GM23338 (cell line): Measurements from ENCODE around the gene TARBP1. TPM values are rescaled to one million over a fixed set of nuclear protein-coding genes. Genes with fewer than 3 reads are reported as not detected.

ENCODE experiments used
- ATAC-seq: fragments of 200-7000 bp; cut with Tn5 transposase; 3 replicates; pipeline ENCODE4 v1.9.1; 2020
- DNase-seq: peaks from one replicate; pipeline ENCODE4 v3.0.0-alpha.2; 2015; ENCODE audit warnings: low spot score
- H2AFZ ChIP-seq: fragments of 200-600 bp; sonication (generic); 2 replicates; pipeline ENCODE4 v1.8.0; 2016; ENCODE audit warnings: antibody characterized with exemption, mild to moderate bottlenecking, moderate library complexity
- H3F3A ChIP-seq: fragments of 200-600 bp; sonication (generic); replicated peaks from 2 replicates; pipeline ENCODE4 v1.8.0; 2017; ENCODE audit warnings: antibody characterized with exemption, mixed run types, low read depth
- H3K27ac ChIP-seq: fragments of 200-600 bp; sonication (generic); 2 replicates; pipeline ENCODE4 v1.6.1; 2016; ENCODE audit warnings: low read depth
- H3K27me3 ChIP-seq: fragments of 200-600 bp; sonication (generic); 2 replicates; pipeline ENCODE4 v1.8.0; 2016; ENCODE audit warnings: mild to moderate bottlenecking, mixed run types, moderate library complexity; ENCODE audit not compliant: insufficient read depth
- H3K36me3 ChIP-seq: fragments of 200-600 bp; sonication (generic); 2 replicates; pipeline ENCODE4 v1.8.0; 2016; ENCODE audit warnings: mild to moderate bottlenecking; ENCODE audit not compliant: insufficient read depth
- H3K4me1 ChIP-seq: fragments of 200-600 bp; sonication (generic); 2 replicates; pipeline ENCODE4 v1.8.0; 2016; ENCODE audit warnings: mild to moderate bottlenecking, moderate library complexity; ENCODE audit not compliant: insufficient read depth
- H3K4me2 ChIP-seq: fragments of 200-600 bp; sonication (generic); 2 replicates; pipeline ENCODE4 v1.7.1; 2017; ENCODE audit warnings: mixed run types
- H3K4me3 ChIP-seq: fragments of 200-600 bp; sonication (generic); 2 replicates; pipeline ENCODE4 v1.6.1; 2016; ENCODE audit warnings: mixed run types
- H3K79me2 ChIP-seq: fragments of 200-600 bp; sonication (generic); replicated peaks from 2 replicates; pipeline ENCODE4 v1.8.0; 2017; ENCODE audit warnings: mild to moderate bottlenecking; ENCODE audit not compliant: insufficient read depth
- H3K9me2 ChIP-seq: fragments of 200-600 bp; sonication (generic); 2 replicates; pipeline ENCODE4 v1.8.0; 2017; ENCODE audit not compliant: insufficient read depth
- H4K20me1 ChIP-seq: fragments of 200-600 bp; sonication (generic); replicated peaks from 2 replicates; pipeline ENCODE4 v1.8.0; 2017; ENCODE audit warnings: mild to moderate bottlenecking; ENCODE audit not compliant: insufficient read depth
- H3K27ac Mint-ChIP-seq: 2 replicates; pipeline ENCODE4 v1.8.0; 2020; ENCODE audit warnings: inconsistent platforms, mild to moderate bottlenecking, moderate library complexity, mixed read lengths
- H3K27me3 Mint-ChIP-seq: 3 replicates; pipeline ENCODE4 v1.8.0; 2022; ENCODE audit warnings: low read depth, mild to moderate bottlenecking, moderate library complexity, mixed read lengths, inconsistent platforms; ENCODE audit not compliant: insufficient read depth, poor library complexity
- H3K36me3 Mint-ChIP-seq: 3 replicates; pipeline ENCODE4 v1.8.0; 2021; ENCODE audit warnings: low read depth, mild to moderate bottlenecking, inconsistent platforms, moderate library complexity, mixed read lengths
- H3K4me1 Mint-ChIP-seq: 3 replicates; pipeline ENCODE4 v1.8.0; 2020; ENCODE audit warnings: mild to moderate bottlenecking, inconsistent platforms, mixed read lengths
- H3K4me3 Mint-ChIP-seq: 3 replicates; pipeline ENCODE4 v1.8.0; 2021; ENCODE audit warnings: moderate library complexity, mild to moderate bottlenecking, inconsistent platforms, mixed read lengths
- H3K9me3 Mint-ChIP-seq: 3 replicates; pipeline ENCODE4 v1.8.0; 2020; ENCODE audit warnings: moderate library complexity, mild to moderate bottlenecking, inconsistent platforms, mixed read lengths
- CREB1 ChIP-seq: fragments of 250-450 bp; sonication (Bioruptor Pico); IDR thresholded peaks from 2 replicates; pipeline ENCODE4 v1.5.0; 2020; ENCODE audit warnings: low read depth, mild to moderate bottlenecking, moderate library complexity
- CTCF ChIP-seq, 2 experiments: fragments of 200-600 bp in 1 of 2; sonication (generic) in 1 of 2; conservative IDR thresholded peaks; 2 replicates each; pipeline versions ENCODE4 v1.5.1 to v1.6.1; 2016 to 2017; ENCODE audit warnings: antibody characterized with exemption in 2 of 2, low read depth in 2 of 2, mild to moderate bottlenecking in 2 of 2, moderate library complexity in 1 of 2
- NANOG ChIP-seq: IDR thresholded peaks from 2 replicates; pipeline ENCODE4 v1.6.1; 2016; ENCODE audit warnings: antibody characterized with exemption, borderline replicate concordance
- POLR2AphosphoS5 ChIP-seq: IDR thresholded peaks from 2 replicates; pipeline ENCODE4 v1.6.1; 2016; ENCODE audit warnings: antibody characterized with exemption, low read depth
- REST ChIP-seq: IDR thresholded peaks from one replicate; pipeline ENCODE4 v1.6.1; 2018; ENCODE audit warnings: antibody characterized with exemption; ENCODE audit not compliant: unreplicated experiment
- ZNF114 ChIP-seq: fragments of 250-450 bp; sonication (Bioruptor Pico); IDR thresholded peaks from 2 replicates; pipeline ENCODE4 v1.5.0; 2020; ENCODE audit warnings: mild to moderate bottlenecking, moderate library complexity
- ZNF462 ChIP-seq: fragments of 250-450 bp; sonication (Bioruptor Pico); IDR thresholded peaks from 2 replicates; pipeline ENCODE4 v1.5.0; 2020; ENCODE audit warnings: mild to moderate bottlenecking, moderate library complexity
- polyA plus RNA-seq: library from polyadenylated mRNA; unstranded; fragments of >200 nt; fragmentation: Nextera tagmentation; extraction: Ambion mirVana; gene quantifications from 2 replicates; pipeline ENCODE4 v1.2.1, GENCODE V29; 2016
- total RNA-seq: library from RNA; depleted of rRNA; stranded (reverse); fragments of >200 nt; shearing (Covaris generic); gene quantifications from 2 replicates; pipeline ENCODE4 v1.2.3, GENCODE V29; 2014
- TF ChIP-seq, protein P1 (sequence below): IDR thresholded peaks from 2 replicates; pipeline ENCODE4 v1.6.1; 2016; ENCODE audit warnings: antibody characterized with exemption

TARBP1 gene
- total and polyA plus RNA-seq, 2 experiments from 2014 or later, result 14.9 to 18.8 TPM

DNA sequence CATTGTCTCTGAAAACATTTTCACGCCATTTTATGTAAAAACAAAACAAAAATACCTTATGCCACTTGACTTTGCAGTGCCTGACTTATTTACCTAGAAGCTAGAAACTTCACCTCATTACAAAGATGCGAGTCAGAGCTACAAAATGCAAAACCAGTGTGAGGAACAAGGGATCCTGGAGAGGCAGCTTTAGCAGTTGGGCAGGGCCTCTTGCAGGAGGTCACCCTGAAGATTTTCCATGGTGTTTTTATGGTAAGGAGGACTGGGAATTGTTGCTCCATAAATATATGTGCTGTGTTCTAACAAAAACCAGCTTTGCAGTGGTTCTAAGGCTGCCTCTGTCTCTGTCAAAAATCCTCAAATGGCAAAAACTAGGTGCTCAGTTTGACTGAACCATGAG lies 36.4 kb upstream of the TARBP1 start:
- Histone ChIP-seq H3K4me1 (peaks cover 11% of the 10 kb centered on the region; the same call in 1 of the 2 replicates), H3K4me2 (0 out of 2 replicates have a peak overlapping the region, but pooled peaks have one; percentile 5), H3K9me2 (no peaks in the 10 kb centered on the region), H3K36me3 (no peaks in the 10 kb centered on the region), H2AFZ (peak overlapping the region; percentile 34; the same call in 1 of the 2 replicates), H3K27ac (peak overlapping the region; percentile 71), H4K20me1 (no peaks in the 10 kb centered on the region), H3K27me3 (no peaks in the 10 kb centered on the region), H3F3A (no peaks in the 10 kb centered on the region), H3K4me3 (no peak overlapping the region), H3K79me2 (no peaks in the 10 kb centered on the region)
- TF ChIP-seq, protein P1, sequence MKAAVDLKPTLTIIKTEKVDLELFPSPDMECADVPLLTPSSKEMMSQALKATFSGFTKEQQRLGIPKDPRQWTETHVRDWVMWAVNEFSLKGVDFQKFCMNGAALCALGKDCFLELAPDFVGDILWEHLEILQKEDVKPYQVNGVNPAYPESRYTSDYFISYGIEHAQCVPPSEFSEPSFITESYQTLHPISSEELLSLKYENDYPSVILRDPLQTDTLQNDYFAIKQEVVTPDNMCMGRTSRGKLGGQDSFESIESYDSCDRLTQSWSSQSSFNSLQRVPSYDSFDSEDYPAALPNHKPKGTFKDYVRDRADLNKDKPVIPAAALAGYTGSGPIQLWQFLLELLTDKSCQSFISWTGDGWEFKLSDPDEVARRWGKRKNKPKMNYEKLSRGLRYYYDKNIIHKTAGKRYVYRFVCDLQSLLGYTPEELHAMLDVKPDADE, result no peak
- TF ChIP-seq CTCF (conservative IDR thresholded peaks at IDR 0.05; ENCODE audit: low read depth in 2 of 2), result no peak
- TF ChIP-seq NANOG, result no peak
- no peak for TF ChIP-seq CREB1
- no peak for TF ChIP-seq ZNF114 (CRISPR knock-in tag)
- no peak for TF ChIP-seq POLR2AphosphoS5
- no peak for TF ChIP-seq REST
- peak; percentile 46; the same call in 1 of the 2 replicates for TF ChIP-seq ZNF462 (CRISPR knock-in tag)
- H3K27ac Mint-ChIP-seq, result peak overlapping the region; percentile 97
- no peaks in the 10 kb centered on the region; the same call in 2 of the 3 replicates for H3K9me3 Mint-ChIP-seq
- H3K27me3 Mint-ChIP-seq, result no peaks in the 10 kb centered on the region
- no peak overlapping the region for H3K4me3 Mint-ChIP-seq
- DNase-seq, result peak; percentile 35
- H3K36me3 Mint-ChIP-seq, result no peaks in the 10 kb centered on the region
- H3K4me1 Mint-ChIP-seq, result peaks cover 26% of the 10 kb centered on the region
- ATAC-seq, result peak; percentile 55
